ENCODE results near the gene DDX27.

DDX27 gene

DNA sequence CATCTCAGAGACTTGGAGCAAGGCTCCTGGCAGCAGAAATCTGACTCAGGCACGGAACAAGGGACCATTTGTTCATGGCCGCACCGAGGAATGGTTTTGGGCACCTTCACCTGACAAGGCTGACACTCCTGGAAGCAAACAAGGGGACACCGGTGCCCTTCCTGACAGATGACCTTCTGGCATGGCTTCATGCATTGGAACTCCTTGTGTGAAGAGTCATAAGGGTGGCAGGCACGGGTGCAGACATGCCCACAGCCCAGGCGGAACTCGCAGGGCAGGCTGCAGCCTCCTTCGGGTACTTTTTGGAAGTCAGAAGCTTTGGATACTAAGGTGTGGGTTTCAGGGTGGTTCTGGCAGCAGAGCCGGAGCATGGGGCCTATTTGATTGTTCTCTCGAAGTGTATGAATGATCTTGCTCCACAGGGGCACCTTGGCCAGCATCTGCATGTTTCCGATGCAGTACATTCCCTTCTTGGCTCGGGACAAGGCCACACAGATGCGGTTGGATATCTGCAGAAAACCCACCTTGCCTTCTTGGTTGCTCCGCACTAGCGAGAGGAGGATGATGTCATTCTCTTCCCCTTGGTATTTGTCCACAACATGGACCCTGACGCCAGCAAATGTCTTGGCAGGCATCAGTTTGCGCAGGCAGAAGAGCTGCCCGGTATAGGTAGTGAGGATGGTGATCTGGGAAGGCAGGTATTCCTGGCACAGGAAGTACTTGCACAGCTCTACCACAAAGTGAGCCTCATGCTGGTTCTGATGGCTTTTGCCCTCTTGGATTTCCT is 29.9 kb downstream of the DDX27 start:
- no peak for DNase-seq (ENCODE audit: low read depth)

GRCh38 chr20:49252556-49253350 is 33.5 kb downstream of the DDX27 start:
- no peak for DNase-seq (ENCODE audit: low read depth)

DNA sequence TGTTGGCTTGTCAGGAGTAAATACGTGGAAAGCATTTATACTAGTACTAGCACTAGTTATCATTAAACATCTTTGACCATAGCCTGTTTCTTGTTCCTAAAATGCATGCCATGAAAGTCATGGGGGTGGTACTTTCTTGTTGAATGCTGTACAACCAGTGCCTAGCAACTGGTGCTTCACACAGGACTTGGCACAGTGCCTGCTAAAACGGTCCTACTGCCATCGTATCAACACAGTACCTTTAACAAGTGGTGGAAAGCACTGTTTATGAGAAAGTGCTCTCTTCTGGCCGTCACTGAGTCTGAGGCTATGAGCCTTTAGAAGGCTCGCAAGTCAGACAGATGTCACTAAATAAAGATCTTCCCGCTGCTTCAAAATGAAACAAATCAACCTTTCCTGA is 37.0 kb downstream of the DDX27 start:
- no peak for DNase-seq (ENCODE audit: low read depth)

DNA sequence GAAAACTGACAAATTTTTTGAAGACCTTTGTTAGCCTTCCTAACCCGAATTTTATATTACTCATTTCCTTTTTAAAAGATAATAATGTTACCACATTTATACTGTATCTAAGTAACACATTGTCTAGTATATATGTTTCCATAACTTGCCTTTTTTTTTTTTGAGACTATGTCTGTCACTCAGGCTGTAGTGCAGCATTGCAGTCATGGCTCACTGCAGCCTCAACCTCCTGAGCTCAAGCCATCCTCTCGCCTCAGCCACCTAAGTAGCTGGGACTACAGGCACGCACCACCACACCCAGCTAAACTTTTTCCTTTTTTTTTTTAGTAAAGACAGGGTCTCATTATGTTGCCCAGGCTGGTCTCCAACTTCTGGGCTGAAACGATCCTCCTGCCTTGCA is 40.1 kb downstream of the DDX27 start:
- DNase-seq (ENCODE audit: low read depth) = no peak

- no peak for DNase-seq (ENCODE audit: low read depth)
These were observed 40.6 kb downstream of the DDX27 start for GRCh38 chr20:49259799-49260198.

DNA sequence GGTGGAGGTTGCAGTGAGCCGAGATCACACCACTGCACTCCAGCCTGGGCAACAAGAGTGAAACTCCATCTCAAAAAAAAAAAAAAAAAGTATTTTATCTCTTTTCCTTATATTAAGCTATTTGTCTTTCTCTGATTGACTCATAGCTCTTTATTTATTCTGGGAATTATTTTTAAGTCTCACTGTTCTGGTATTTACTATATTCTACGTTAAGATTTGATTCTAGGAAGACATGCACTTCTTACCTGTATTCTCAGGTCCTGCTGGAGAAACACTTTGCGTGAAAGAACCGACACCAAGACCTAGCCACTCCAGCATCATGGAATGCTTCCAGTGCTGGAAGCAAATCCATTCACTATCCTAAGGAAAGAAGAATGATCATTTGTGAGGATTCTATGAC is 41.0 kb downstream of the DDX27 start:
- no peak for DNase-seq (ENCODE audit: low read depth)

DNA sequence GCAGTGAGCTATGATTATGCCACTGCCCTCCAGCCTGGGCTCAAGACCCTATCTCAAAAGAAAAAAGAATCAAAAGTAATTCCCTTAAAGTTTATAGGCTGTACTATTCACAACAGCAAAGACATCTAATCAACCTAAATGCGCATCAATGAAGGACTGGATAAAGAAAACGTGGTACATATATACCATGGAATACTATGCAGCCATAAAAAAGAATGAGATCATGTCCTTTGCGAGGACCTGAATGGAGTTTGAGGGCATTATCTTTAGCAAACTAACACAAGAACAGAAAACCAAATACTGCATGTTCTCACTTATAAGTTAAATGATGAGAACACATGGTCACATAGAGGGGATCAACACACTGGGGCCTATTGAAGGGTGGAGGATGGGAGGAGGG is 42.0 kb downstream of the DDX27 start:
- no peak for DNase-seq (ENCODE audit: low read depth)

DNA sequence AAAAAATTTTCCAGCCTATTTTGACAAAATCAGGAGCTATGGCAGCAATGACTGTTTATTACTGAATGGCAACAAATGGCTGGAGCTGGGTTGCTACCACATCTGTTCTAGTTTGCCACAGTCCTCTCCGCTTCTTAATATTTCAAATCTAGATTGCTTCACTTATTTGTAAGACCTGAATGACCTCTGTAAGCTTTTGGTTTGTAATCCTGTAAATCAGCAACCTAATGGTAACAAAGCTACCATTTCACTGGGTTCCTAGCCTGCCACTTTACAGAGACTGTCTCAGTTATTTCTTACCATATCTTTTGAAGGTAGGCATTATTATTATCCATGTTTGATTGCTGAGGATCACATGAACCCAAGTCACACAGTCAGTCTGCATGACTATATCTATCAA is 43.2 kb downstream of the DDX27 start:
- no peak for DNase-seq (ENCODE audit: low read depth)

DNA sequence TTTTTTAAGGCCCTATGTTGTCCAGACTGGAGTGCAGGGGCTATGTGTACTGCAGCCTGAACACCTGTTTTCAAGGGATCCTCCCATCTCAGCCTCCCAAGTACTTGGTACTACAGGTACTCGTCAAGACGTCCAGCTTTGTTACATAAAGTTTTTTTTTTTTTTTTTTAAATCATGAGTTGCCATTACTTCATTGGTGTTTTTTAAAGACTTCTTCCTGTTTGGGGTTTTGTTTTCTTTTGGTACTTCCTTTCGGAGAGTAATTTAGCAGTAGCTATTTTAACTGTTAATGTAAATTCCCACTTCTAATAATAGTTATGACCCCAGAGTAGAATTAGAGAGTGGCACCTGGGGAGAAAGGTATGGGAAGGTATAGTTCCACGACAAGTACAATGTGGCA is 48.1 kb downstream of the DDX27 start:
- no peak for DNase-seq (ENCODE audit: low read depth)

DNA sequence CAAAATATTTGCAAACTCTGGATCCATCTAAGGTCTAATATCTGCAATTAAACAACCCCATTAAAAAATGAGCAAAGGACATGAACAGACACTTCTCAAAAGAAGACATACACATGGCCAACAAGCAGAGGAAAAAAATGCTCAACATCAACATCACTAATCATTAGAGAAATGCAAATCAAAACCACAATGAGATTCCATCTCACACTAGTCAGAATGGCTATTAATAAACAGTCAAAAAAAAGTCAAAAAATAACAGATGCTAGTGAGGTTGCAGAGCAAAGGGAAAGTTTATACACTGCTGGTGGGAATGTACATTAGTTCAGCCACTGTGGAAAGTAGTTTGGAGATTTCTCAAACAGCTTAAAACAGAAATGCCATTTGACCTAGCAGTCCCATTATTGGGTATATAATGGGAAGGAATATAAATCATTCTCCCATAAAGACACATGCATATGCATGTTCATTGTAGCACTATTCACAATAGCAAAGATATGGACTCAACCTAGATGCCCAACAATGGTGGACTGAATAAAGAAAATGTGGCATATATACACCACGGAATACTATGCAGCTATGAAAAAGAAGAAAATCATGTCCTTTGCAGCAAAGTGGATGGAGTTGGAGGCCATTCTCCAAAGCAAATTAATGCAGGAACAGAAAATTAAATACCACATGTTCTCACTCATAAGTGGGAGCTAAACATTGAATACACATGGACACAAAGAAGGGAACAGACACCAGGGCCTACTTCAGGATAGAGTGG is 49.6 kb downstream of the DDX27 start:
- no peak for DNase-seq (ENCODE audit: low read depth)

DNA sequence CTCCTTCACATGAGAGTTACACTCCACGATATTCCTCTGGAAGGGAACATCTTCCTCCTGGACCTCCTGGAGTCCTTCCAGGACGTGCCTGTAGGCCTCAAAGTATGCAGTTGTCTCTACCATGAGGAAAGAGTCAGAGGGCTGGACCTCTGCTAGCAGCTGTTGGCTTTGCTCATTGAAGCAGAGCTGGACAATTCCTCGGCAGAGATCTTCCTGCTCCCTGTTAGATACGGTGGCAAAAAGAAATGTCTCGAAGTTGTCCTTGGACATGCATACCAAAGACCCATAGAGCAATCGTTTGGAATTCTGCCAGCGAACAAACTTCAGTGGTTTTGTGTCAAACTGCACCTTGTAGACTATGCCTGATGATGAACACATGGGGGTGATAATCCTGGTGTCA is 51.0 kb downstream of the DDX27 start:
- no peak for DNase-seq (ENCODE audit: low read depth)

DNA sequence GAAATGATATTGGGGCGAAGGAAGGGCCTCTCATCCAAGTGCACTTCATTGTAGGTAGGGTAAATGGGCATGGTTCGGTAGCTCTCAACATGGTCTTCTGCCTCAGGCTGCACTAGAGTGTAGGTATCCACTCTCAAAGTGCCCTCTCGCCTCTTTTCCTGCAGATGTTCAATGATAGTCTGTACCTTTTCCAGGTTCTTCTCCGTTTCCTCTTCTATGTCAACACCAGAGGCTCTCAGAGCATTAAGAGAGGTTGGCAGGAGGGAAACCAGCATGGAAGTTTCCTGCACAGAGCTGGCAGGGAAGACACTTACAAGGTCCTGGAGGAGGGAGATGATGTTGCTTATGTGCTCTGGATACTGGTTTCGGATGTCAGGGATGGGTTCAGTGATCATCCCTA is 51.5 kb downstream of the DDX27 start:
- DNase-seq (ENCODE audit: low read depth) = no peak

DNA sequence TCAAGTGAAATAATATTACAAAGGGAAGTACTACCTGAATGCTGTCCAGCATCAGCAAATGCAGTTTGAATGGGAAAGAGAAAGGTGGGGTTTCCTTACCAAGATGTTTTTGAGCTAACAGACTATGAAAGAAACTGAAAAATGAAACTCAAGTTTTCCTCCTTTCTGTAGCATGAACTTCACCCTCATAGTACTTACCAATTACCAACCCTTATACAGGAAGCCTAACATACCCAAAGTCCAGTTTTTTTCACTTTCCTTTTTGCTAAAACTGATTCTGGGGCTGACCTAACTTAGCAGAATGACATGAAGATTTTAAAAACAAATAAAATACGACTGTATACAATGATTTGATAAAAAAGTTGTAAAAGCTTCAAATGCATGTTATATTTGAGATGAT is 53.4 kb downstream of the DDX27 start:
- no peak for DNase-seq (ENCODE audit: low read depth)

GRCh38 chr20:49273696-49274277 is 54.6 kb downstream of the DDX27 start:
- DNase-seq (ENCODE audit: low read depth) = no peak

DNA sequence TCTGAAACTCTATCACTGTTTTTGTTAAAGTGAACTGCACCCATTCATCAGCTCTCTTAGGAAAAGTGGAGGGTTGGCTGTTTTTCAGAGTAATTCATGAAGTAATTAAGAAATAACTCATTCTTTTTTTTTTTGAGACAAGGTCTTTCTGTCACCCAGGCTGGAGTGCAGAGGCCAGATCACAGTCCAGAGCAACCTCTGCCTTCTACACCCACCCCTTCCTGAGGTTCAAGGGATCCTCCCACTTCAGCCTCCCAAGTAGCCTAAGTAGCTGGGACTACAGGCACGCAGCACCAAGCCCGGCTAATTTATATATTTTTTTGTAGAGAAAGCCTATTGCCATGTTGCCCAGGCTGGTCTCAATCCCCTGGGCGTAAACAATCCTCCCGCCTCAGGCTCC is 56.0 kb downstream of the DDX27 start:
- no peak for DNase-seq (ENCODE audit: low read depth)

GRCh38 chr20:49275636-49276035 is 56.4 kb downstream of the DDX27 start:
- no peak for DNase-seq (ENCODE audit: low read depth)

GRCh38 chr20:49276161-49276960 is 57.1 kb downstream of the DDX27 start:
- DNase-seq (ENCODE audit: low read depth) = peak; percentile 40

GRCh38 chr20:49276961-49277785 is 58.0 kb downstream of the DDX27 start:
- DNase-seq (ENCODE audit: low read depth) = peak; percentile 15

- DNase-seq (ENCODE audit: low read depth) = no peak
These were observed 58.5 kb downstream of the DDX27 start for GRCh38 chr20:49277786-49278035.

GRCh38 chr20:49278036-49278817 is 59.0 kb downstream of the DDX27 start, which contains the start of gene ZNFX1:
ZNFX1 (minus strand) TSS chr20:49278057; CDS start chr20:49275839, 2,218 bp downstream.
- DNase-seq (ENCODE audit: low read depth) = peak; percentile 98

Data from stimulated activated CD8-positive, alpha-beta memory T cell treated with anti-CD3 and anti-CD28 coated beads, Interleukin-12 subunit alpha, Interleukin-12 subunit beta, amount 100 ng/mL, for 1 hour (primary cell).